Measurements from ENCODE around the gene CHMP4A. TPM values are rescaled to one million over a fixed set of nuclear protein-coding genes. Genes with fewer than 3 reads are reported as not detected.

CHMP4A gene
- total and polyA plus RNA-seq, 9 of the 15 experiments (the other 6 are each of a cell fraction or from before 2014, with no cell fraction given) = 28.8 to 104 (median 52.7) TPM

GRCh38 chr14:24183014-24183481 lies 30.2 kb downstream of the CHMP4A start:
- ATAC-seq (no peak), DNase-seq (ENCODE audit: extremely low read depth in 1 of 4, low spot score in 3 of 4) (no peak), FAIRE-seq (no peak)
- WGBS (ENCODE audit: insufficient coverage, low coverage, missing lambda C conversion rate) = 93% methylated on average over 5 of the region's 15 CpGs
- TF ChIP-seq RBFOX2 (IDR thresholded peaks at IDR 0.05; ENCODE audit: low read depth, low read length) (peak; percentile 42), ATF3 (IDR thresholded peaks at IDR 0.05) (no peak), ATF3 (CRISPR knock-in tag; conservative IDR thresholded peaks at IDR 0.05) (no peak), ZNF407 (IDR thresholded peaks at IDR 0.05; ENCODE audit: low read depth) (no peak), POLR2G (IDR thresholded peaks at IDR 0.05; ENCODE audit: low read depth, low read length) (peak; percentile 60)
- TF ChIP-seq, protein P1, sequence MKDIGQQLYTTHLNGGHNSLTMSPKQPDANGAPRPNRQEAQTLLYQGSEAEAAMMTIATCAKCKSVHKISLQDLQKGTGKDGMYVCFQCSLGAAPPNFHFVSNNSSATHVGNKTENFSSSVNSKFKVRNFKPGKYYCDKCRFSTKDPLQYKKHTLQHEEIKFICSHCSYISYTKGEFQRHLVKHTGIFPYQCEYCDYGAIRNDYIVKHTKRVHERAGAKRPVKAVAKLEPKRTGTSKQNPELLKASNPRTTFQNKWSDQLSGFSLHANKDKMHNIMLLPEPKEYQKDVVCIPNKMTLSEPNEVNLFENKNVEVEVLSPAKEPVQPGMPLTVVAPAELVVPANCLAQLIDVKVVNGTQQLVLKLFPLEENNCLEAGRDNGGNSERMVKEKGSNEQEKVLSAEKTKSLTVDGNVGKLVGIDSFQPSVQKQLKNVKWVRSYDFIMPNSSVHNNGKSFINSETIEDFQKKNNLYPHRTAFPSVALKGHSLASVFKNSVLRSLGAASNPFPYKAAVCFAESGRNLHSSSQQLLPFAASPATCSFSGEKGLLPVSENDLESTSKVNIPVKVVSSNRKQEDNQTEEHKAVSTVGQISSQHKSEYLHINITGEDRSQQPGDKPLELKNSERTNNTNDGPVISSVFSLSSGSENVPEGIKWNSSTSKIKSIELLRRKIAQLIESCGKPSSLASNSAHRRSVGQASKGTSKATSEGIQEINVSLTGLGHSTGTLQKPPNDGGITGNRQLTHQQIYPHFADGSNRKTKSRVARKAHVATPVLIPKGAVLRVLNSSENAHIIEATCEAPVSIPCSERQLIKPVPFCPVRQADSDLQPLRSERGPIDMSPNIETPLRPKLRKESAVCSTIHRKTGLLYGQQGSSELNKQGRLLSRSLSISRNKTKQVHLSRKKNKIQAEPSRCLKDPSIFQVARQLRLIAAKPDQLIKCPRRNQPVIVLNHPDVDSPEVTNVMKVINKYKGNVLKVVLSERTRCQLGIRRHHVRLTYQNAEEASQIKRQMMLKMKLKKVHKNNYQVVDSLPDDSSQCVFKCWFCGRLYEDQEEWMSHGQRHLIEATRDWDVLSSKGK (CRISPR knock-in tag; IDR thresholded peaks at IDR 0.05) = no peak
- no TSS peak for BruUV-seq (replicated peaks)
- in situ Hi-C loops (cut with MboI) = no loop called here
- intact Hi-C loops (cut with micrococcal nuclease) = no loop called here
- peaks cover 94% of the 10 kb centered on the region; the same call in 2 of the 3 replicates for H3K36me3 ChIP-seq (ENCODE audit: control insufficient read depth, insufficient read depth, low read length)
- H3K4me1 ChIP-seq (replicated peaks in 1 of 2; ENCODE audit: control insufficient read depth in 2 of 2, insufficient read depth in 2 of 2, low read length in 2 of 2) = peaks cover 0 to 12% of the 10 kb centered on the region in 2 experiments; a peak in 3 of 5 replicates
- H4K20me1 ChIP-seq (replicated peaks; ENCODE audit: control insufficient read depth, insufficient read depth, low read length) = peaks cover 6% of the 10 kb centered on the region; the same call in 1 of the 2 replicates
- no peak overlapping the region for H3K27ac ChIP-seq (ENCODE audit: extremely low read depth, low read depth, low read length)
- H3K9ac ChIP-seq (ENCODE audit: insufficient read depth in 1 of 2, low read depth in 2 of 2, low read length in 2 of 2) = no peak overlapping the region
- H3K79me2 ChIP-seq (ENCODE audit: control insufficient read depth, insufficient read depth, low read length) = peaks cover 12% of the 10 kb centered on the region
- POLR2A ChIA-PET = no interaction called here
- no peak overlapping the region for H3K4me3 ChIP-seq
- H3K9me3 ChIP-seq (replicated peaks; ENCODE audit: control insufficient read depth, insufficient read depth, low read depth, low read length) = no peaks in the 10 kb centered on the region
- CTCF ChIA-PET (ENCODE audit: low intra/inter-chr PET ratio) = no interaction called here
- H3K9me1 ChIP-seq (ENCODE audit: control insufficient read depth, insufficient read depth, low read length) = peaks cover 2% of the 10 kb centered on the region
- no peaks in the 10 kb centered on the region for H3K27me3 ChIP-seq (ENCODE audit: control insufficient read depth in 2 of 2, insufficient read depth in 2 of 2, low read length in 2 of 2)
- H2AFZ ChIP-seq (ENCODE audit: low read depth, low read length) = no peak overlapping the region
- no peak overlapping the region for H3K4me2 ChIP-seq (ENCODE audit: insufficient read depth, low read length)

Measured in K562 (cell line).